ENCODE measurements around the gene TUSC2. TPM values are rescaled to one million over a fixed set of nuclear protein-coding genes. Genes with fewer than 3 reads are reported as not detected.

TUSC2 gene
- total and polyA plus RNA-seq, 9 of the 15 experiments (the other 6 are each of a cell fraction or from before 2014, with no cell fraction given): 2.8 to 67.5 (median 25.8) TPM

DNA sequence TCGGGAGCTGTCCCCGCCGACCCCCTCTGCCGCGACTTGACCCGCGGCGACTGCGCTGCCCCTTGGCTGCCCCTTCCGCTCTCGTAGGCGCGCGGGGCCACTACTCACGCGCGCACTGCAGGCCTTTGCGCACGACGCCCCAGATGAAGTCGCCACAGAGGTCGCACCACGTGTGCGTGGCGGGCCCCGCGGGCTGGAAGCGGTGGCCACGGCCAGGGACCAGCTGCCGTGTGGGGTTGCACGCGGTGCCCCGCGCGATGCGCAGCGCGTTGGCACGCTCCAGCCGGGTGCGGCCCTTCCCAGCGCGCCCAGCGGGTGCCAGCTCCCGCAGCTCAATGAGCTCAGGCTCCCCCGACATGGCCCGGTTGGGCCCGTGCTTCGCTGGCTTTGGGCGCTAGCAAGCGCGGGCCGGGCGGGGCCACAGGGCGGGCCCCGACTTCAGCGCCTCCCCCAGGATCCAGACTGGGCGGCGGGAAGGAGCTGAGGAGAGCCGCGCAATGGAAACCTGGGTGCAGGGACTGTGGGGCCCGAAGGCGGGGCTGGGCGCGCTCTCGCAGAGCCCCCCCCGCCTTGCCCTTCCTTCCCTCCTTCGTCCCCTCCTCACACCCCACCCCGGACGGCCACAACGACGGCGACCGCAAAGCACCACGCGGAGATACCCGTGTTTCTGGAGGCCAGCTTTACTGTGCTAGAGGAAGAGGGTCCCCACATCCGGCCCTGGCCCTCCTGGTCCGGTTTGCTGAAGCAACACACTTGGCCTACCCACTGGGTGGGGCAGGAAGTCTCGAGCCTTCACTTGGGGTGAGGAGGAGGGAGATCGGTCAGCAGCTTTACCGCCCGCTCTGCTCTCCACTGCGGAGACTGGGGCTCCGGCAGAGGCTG is 12.7 kb upstream of the TUSC2 start, which contains the start of gene RASSF1 (continued):
- TF ChIP-seq JUN (IDR thresholded peaks at IDR 0.05; ENCODE audit: borderline replicate concordance, low read depth, low read length) (no peak), JUN (CRISPR knock-in tag; IDR thresholded peaks at IDR 0.05; ENCODE audit: borderline replicate concordance) (no peak), THAP12 (CRISPR knock-in tag; IDR thresholded peaks at IDR 0.05) (peak; percentile 16; the same call in 1 of the 2 replicates), RBM14 (IDR thresholded peaks at IDR 0.05; ENCODE audit: borderline replicate concordance, insufficient read depth, low read depth, low read length) (0 out of 2 replicates have a peak, but pooled peaks have one; percentile 49), RNF2 (IDR thresholded peaks at IDR 0.05) (no peak), GABPA (tag; conservative IDR thresholded peaks at IDR 0.05; ENCODE audit: low read depth) (peak; percentile 69), GABPB1 (CRISPR knock-in tag; IDR thresholded peaks at IDR 0.05) (peak; percentile 30; the same call in 1 of the 2 replicates), NRF1 (conservative IDR thresholded peaks at IDR 0.05 in 1 of 2, IDR thresholded peaks at IDR 0.05 in 1 of 2) (peak; percentile 31 to 43; a peak in 2 of 4 replicates), PHF8 (IDR thresholded peaks at IDR 0.05; ENCODE audit: borderline replicate concordance, low read length) (peak; percentile 72; the same call in 1 of the 2 replicates), TBP (optimal IDR thresholded peaks at IDR 0.05; ENCODE audit: low read depth, low read length) (peak; percentile 48), KAT7 (CRISPR knock-in tag; IDR thresholded peaks at IDR 0.05; ENCODE audit: borderline replicate concordance) (0 out of 2 replicates have a peak, but pooled peaks have one; percentile 58), NR1H2 (CRISPR knock-in tag; IDR thresholded peaks at IDR 0.05) (no peak), NBN (IDR thresholded peaks at IDR 0.05; ENCODE audit: low read depth) (no peak)
- TF ChIP-seq, protein P1, sequence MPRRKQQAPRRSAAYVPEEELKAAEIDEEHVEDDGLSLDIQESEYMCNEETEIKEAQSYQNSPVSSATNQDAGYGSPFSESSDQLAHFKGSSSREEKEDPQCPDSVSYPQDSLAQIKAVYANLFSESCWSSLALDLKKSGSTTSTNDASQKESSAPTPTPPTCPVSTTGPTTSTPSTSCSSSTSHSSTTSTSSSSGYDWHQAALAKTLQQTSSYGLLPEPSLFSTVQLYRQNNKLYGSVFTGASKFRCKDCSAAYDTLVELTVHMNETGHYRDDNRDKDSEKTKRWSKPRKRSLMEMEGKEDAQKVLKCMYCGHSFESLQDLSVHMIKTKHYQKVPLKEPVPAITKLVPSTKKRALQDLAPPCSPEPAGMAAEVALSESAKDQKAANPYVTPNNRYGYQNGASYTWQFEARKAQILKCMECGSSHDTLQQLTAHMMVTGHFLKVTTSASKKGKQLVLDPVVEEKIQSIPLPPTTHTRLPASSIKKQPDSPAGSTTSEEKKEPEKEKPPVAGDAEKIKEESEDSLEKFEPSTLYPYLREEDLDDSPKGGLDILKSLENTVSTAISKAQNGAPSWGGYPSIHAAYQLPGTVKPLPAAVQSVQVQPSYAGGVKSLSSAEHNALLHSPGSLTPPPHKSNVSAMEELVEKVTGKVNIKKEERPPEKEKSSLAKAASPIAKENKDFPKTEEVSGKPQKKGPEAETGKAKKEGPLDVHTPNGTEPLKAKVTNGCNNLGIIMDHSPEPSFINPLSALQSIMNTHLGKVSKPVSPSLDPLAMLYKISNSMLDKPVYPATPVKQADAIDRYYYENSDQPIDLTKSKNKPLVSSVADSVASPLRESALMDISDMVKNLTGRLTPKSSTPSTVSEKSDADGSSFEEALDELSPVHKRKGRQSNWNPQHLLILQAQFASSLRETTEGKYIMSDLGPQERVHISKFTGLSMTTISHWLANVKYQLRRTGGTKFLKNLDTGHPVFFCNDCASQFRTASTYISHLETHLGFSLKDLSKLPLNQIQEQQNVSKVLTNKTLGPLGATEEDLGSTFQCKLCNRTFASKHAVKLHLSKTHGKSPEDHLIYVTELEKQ (CRISPR knock-in tag; IDR thresholded peaks at IDR 0.05): no peak
